Activated naive CD4-positive, alpha-beta T cell treated with anti-CD3 and anti-CD28 coated beads, Interleukin-2, amount 10 ng/mL, durations not matched to agents 7 days and 5 days (primary cell): ENCODE data around the gene MGME1.
"Not testable (repeated sequence)": the region's sequence is repeated elsewhere in the genome, so short reads cannot be mapped to it uniquely, and the experiment has no call there.

Experiments used
- CTCF ChIA-PET: fragments of 350-600 bp; sonication (Branson Sonifier 250); formaldehyde crosslinking; loops from one replicate; lab custom pipeline; 2021; ENCODE audit warnings: antibody characterized with exemption; lab: Charles Lee
- DNase-seq: peaks from one replicate; pipeline ENCODE4 v3.0.0-alpha.2; 2020
- H3K27ac Mint-ChIP-seq: one replicate; pipeline ENCODE4 v1.8.0; 2021; ENCODE audit warnings: mild to moderate bottlenecking, moderate library complexity, mixed read lengths
- H3K27me3 Mint-ChIP-seq: one replicate; pipeline ENCODE4 v1.8.0; 2021; ENCODE audit warnings: mild to moderate bottlenecking, mixed read lengths
- H3K36me3 Mint-ChIP-seq: one replicate; pipeline ENCODE4 v1.8.0; 2021; ENCODE audit warnings: mixed read lengths
- H3K4me1 Mint-ChIP-seq: one replicate; pipeline ENCODE4 v1.8.0; 2021; ENCODE audit warnings: mixed read lengths
- H3K4me3 Mint-ChIP-seq: one replicate; pipeline ENCODE4 v1.8.0; 2021; ENCODE audit warnings: mild to moderate bottlenecking, moderate library complexity, mixed read lengths
- H3K9me3 Mint-ChIP-seq: one replicate; pipeline ENCODE4 v1.8.0; 2021; ENCODE audit warnings: mixed read lengths

MGME1 gene

DNA sequence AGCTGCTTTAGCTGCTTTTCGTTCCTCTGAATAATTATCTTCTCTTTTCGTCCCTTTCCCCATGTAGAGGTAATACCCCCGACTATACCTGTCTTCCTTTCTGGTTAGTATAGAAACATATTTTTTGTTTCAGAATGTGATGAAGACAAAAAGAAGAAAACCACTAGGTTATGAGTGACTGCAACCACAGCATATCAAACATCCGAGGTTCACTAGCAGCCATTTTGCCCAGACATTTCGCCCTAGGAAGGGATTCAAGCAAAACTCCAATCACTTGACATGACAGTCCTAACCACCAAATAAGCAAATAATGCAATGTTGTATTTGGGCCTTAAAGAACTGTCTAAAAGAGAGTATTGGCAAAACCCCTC lies 9.6 kb upstream of the MGME1 start:
- H3K36me3 Mint-ChIP-seq = peaks cover 63% of the 10 kb centered on the region
- H3K9me3 Mint-ChIP-seq = no peaks in the 10 kb centered on the region
- H3K27ac Mint-ChIP-seq = peak overlapping the region; percentile 82
- no peaks in the 10 kb centered on the region for H3K27me3 Mint-ChIP-seq
- CTCF ChIA-PET = interaction anchor here (1.5 to 3.0 kb wide), 4 partner anchors 8 to 277 kb away, joined by 3 to 16 read pairs (median 6); partner anchors contain the start of gene RRBP1
- H3K4me1 Mint-ChIP-seq = peaks cover 92% of the 10 kb centered on the region
- DNase-seq = no peak
- H3K4me3 Mint-ChIP-seq = no peak overlapping the region

DNA sequence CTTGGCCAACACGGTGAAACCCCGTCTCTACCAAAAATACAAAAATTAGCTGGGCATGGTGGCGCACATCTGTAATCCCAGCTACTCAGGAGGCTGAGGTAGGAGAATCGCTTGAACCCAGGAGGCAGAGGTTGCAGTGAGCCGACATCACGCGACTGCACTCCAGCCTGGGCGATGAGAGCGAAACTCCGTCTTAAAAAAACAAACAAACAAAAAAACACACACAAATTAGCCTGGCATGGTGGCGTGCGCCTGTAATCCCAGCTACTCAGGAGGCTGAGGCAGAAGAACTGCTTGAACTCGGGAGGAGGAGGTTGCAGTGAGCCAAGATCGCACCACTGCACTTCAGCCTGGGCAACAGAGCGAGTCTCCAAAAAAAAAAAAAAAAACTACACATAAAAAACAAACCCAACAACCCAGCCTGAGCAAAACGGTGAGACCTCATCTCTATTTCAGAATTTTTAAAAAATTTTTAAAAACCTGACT lies 8.4 kb upstream of the MGME1 start:
- CTCF ChIA-PET = interaction anchor here (2.1 to 2.3 kb wide), 2 partner anchors 10 to 22 kb away, joined by 5 to 8 read pairs; no protein-coding TSS in a partner anchor
- H3K4me3 Mint-ChIP-seq, H3K27me3 Mint-ChIP-seq, DNase-seq, H3K9me3 Mint-ChIP-seq: not testable (repeated sequence)
- Mint-ChIP-seq H3K4me1 (peaks cover 93% of the 10 kb centered on the region), H3K36me3 (peaks cover 58% of the 10 kb centered on the region), H3K27ac (peak overlapping the region; percentile 69)

DNA sequence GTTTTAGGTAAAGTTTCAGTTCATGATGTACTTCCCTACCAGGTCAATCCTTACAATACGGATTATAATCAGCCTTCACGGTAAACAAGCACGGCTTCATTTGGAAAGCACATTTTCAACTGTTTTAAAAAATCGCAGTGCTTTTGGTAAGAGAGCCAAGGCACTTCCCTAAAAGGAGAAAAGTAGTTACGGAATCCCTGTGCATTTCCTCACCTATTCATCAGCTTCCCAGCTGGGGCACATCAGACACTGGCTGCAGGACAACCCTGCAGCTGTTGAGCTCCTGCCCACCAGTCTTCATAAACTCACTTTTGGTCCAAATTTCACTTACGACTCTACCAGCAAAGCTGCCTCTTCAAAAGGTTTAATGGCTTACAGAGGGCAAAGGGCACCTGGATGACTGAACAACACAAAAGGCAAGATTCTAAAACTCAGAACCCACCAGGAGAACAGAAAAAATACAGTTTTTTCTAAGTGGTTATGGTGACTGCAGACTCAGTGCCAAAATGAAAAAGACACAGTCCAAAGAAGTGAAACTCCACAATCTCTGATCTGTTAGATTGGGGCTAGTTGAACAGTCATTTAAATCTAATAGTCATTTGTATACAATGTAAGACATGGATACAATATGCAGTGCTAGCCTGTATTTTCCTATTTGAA lies 7.8 kb upstream of the MGME1 start:
- Mint-ChIP-seq H3K4me3 (no peak overlapping the region), H3K4me1 (peaks cover 93% of the 10 kb centered on the region), H3K36me3 (peaks cover 59% of the 10 kb centered on the region), H3K27me3 (no peaks in the 10 kb centered on the region), H3K27ac (peak overlapping the region; percentile 75), H3K9me3 (no peaks in the 10 kb centered on the region)
- CTCF ChIA-PET = interaction anchor here (2.3 kb wide), 1 partner anchor 22 kb away, joined by 5 read pairs; no protein-coding TSS in a partner anchor
- no peak for DNase-seq

DNA sequence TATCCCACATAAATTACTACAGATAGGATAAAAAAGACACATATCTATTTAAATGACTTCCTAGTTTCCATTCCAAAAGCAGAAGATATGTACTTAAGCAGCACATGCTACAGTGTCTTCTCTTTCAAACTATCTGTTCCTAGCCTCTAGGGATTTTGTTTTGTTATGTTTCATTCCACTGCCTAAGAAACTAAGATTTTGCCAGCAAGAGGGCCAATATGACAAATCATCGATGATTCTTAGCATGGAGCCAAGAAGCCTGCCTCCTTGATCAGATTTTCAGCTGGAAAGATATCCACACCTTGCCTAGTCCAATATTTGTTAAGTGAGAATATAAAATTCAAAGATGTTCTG lies 7.3 kb upstream of the MGME1 start:
- Mint-ChIP-seq H3K27ac (peak overlapping the region; percentile 75), H3K27me3 (no peaks in the 10 kb centered on the region), H3K4me3 (no peak overlapping the region), H3K9me3 (no peaks in the 10 kb centered on the region), H3K4me1 (peaks cover 89% of the 10 kb centered on the region), H3K36me3 (peaks cover 62% of the 10 kb centered on the region)
- no peak for DNase-seq
- CTCF ChIA-PET = interaction anchor here (2.3 kb wide), 1 partner anchor 23 kb away, joined by 5 read pairs; no protein-coding TSS in a partner anchor

DNA sequence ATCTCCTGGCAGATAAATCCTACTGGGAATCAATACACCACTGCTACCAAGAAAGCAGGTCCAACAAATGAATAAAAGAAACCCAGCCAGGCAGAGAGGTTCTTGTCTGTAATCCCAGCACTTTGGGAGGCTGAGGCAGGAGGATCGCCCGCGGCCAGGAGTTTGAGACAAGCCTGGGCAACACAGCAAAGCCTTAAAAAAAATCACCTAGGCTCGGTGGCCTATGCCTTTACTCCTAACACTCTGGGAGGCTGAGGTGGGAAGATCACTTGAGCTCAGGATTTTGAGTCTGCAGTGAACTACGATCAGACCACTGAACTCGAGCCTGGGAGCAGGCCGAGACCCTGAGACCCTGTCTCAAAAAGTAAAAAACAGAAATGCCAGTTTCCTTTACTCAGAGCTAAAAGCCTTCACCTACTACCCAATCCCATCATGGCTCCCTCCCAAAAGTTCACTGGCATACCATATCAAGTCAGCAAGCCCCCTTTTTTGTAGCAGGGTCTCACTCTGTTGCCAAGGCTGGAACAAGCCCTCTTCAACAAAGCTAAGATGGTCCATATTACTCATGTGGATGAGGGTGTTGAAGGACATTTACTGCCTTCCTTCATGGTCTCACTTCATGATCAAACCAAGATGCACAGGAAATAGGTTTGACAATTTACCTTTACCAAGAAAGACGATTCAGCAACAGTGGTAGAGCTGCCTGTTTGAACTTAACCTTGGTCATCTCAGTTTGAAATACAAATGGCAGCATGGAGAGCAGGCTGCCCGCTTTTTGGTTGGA lies 5.5 kb upstream of the MGME1 start:
- H3K36me3 Mint-ChIP-seq = peaks cover 66% of the 10 kb centered on the region
- peak overlapping the region; percentile 95 for H3K27ac Mint-ChIP-seq
- H3K4me1 Mint-ChIP-seq = peaks cover 76% of the 10 kb centered on the region
- no peaks in the 10 kb centered on the region for H3K27me3 Mint-ChIP-seq
- peak overlapping the region; percentile 56 for H3K4me3 Mint-ChIP-seq
- CTCF ChIA-PET = interaction anchor here (0.6 to 2.3 kb wide), 4 partner anchors 24 to 432 kb away, joined by 3 to 5 read pairs (median 4); partner anchors contain the start of gene BFSP1
- H3K9me3 Mint-ChIP-seq = no peaks in the 10 kb centered on the region
- no peak for DNase-seq

DNA sequence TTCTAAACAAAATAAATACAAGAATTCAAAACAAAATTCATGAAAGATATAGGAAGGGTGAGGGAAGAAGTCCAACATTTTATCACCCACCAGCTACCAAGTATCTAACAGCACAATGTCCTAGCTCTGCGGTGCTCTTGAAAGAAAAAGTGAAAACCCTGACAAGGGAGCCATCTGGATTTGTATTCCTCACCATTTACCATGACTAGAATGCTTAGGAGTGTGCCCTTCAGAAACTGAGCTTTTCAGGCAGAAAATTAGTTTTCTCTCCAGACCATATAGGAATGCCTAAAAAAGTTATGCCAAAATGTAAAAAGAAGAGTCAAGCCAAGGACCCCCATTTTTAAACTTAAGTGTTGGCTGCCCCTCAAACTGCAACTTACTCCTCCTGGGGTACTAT lies 4.7 kb upstream of the MGME1 start:
- Mint-ChIP-seq H3K27ac (peak overlapping the region; percentile 95), H3K9me3 (no peaks in the 10 kb centered on the region), H3K27me3 (peaks cover 5% of the 10 kb centered on the region), H3K4me1 (peaks cover 68% of the 10 kb centered on the region), H3K4me3 (peak overlapping the region; percentile 100), H3K36me3 (peaks cover 67% of the 10 kb centered on the region)
- CTCF ChIA-PET = interaction anchor here (1.3 to 1.7 kb wide), 2 partner anchors 32 to 427 kb away, joined by 3 to 5 read pairs; no protein-coding TSS in a partner anchor
- DNase-seq = no peak

- Mint-ChIP-seq H3K27me3 (peaks cover 5% of the 10 kb centered on the region), H3K36me3 (peaks cover 63% of the 10 kb centered on the region)
Measured at GRCh38 chr20:17964632-17965031, 4.2 kb upstream of the MGME1 start.

DNA sequence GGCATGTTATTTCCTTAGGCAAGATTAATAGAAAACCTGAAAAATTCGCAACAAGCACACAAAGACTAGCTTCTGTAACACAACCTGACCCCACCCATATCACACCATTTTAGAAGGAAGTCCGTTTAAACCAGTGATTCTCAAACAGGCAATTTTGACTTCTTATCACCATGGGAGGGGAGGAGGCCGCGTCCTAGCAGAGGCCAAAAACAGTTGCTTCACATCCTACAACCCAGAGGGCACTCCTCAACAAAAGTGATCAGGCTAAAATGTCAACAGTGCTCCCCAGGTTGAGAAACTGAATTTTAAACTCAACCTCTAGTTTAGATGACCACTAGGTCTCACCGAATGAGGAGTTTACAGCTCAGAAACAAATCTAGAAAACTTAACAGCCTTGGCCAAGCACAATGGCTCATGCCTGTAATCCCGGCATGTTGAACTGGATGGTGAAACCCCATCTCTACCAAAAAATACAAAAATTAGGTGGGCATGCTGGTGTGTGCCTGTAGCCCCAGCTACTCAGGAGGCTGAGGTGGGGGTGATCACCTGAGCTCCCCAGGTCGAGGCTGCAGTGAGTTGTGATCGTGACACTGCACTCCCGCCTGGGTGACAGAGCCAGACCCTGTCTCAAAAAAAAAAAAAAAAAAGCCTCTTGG lies 3.6 kb upstream of the MGME1 start:
- peak overlapping the region; percentile 95 for H3K27ac Mint-ChIP-seq
- peaks cover 63% of the 10 kb centered on the region for H3K4me1 Mint-ChIP-seq
- H3K27me3 Mint-ChIP-seq = peaks cover 5% of the 10 kb centered on the region
- peaks cover 67% of the 10 kb centered on the region for H3K36me3 Mint-ChIP-seq
- peak overlapping the region; percentile 100 for H3K4me3 Mint-ChIP-seq
- H3K9me3 Mint-ChIP-seq = no peaks in the 10 kb centered on the region
- no peak for DNase-seq
- CTCF ChIA-PET = interaction anchor here (1.6 to 1.7 kb wide), 3 partner anchors 9 to 31 kb away, joined by 5 to 7 read pairs (median 6); no protein-coding TSS in a partner anchor

More at GRCh38 chr20:17964632-17965031, 4.2 kb upstream of the MGME1 start:
- Mint-ChIP-seq H3K4me3 (peak overlapping the region; percentile 100), H3K27ac (peak overlapping the region; percentile 95), H3K9me3 (no peaks in the 10 kb centered on the region), H3K4me1 (peaks cover 63% of the 10 kb centered on the region)
- CTCF ChIA-PET = interaction anchor here (1.3 to 1.7 kb wide), 5 partner anchors 8 to 428 kb away, joined by 3 to 7 read pairs (median 5); no protein-coding TSS in a partner anchor
- no peak for DNase-seq

DNA sequence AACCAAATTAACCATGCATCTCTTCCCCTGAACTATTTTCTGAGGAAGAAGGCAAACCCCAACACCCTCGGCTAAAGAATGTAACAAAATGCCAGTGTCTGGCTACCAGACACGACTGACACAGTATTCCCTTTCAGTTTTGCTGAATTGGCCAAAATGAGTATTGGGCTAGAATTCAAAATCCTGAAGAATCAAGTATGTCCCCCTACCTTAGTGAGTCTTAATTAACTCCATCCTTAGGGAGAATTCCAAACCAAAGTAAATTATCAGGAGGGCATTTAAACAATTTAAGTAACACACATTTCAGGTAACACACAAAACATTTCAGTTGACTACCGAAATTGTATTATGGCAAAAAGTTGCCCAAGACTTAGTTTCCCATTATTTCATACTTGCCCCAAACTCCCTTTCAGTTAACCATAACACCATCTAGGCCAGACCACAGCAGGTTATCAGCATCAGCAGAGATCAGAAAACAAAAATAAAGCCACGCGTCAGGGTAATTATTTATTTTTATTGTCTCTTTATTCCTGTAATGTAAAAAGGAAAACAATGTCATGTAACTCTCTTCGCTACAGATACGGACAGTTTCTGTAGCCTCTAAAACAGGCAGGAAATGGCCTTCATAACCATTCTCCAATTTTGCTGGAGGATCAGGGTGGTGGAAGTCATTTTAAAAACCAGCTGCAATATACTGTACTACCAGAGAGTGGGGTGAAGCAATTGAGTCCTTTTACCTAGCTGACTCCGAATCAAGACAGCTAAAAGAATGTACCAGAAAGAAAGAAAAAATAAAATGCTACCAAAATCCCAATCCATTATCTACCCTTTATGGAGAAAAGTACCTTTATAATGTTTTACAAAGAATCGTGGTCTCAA lies 2.1 kb upstream of the MGME1 start:
- CTCF ChIA-PET = interaction anchor here (1.0 to 1.9 kb wide), 7 partner anchors 8 to 30 kb away, joined by 3 to 11 read pairs (median 6); no protein-coding TSS in a partner anchor
- peak; percentile 30 for DNase-seq
- H3K36me3 Mint-ChIP-seq = peaks cover 70% of the 10 kb centered on the region
- H3K27ac Mint-ChIP-seq = peak overlapping the region; percentile 95
- H3K4me3 Mint-ChIP-seq = peak overlapping the region; percentile 100
- no peaks in the 10 kb centered on the region for H3K9me3 Mint-ChIP-seq
- peaks cover 5% of the 10 kb centered on the region for H3K27me3 Mint-ChIP-seq
- H3K4me1 Mint-ChIP-seq = peaks cover 56% of the 10 kb centered on the region

DNA sequence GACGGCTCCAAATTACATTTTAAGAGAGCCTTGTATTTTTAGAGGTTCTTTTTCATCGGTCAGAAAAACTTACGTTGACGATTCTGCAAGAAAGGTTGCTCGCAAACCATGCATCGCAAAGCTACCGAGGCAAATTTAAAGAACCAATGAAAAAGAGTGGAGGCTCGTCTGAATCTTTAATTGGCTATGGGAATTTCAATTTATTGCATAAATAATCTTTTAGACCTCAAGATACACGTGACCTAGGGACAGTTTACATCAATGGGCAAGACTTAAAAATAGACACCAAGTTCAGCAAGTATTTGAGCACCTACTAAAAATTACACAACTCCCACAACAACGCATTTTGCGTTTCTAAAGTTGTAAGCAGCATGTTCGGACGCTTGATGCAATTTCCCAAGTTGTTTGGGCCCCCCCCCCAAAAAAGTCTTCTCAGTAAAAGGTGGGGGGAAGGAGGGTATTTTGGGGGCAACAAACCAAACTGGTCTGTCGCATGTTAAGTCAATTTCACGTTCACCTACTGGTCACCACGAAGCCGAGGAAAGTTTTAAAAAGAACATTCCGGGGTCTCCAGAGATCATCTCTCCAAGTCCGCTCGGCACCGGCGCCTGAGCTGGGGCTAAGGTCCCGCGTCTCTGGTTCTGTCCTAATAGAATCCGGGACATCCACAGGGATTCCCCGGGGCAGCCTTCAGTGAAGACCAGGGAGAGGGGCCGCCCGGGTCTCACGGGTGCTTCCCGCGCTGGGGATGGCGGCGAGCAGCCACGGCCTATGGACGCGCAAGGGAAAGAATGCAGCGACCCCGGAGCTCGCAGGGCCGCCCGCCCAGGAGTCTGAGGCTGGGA lies 1.1 kb upstream of the MGME1 start:
- Mint-ChIP-seq H3K36me3 (peaks cover 71% of the 10 kb centered on the region), H3K27me3 (peaks cover 5% of the 10 kb centered on the region), H3K4me1 (peaks cover 56% of the 10 kb centered on the region), H3K4me3 (peak overlapping the region; percentile 100), H3K27ac (peak overlapping the region; percentile 95), H3K9me3 (no peaks in the 10 kb centered on the region)
- CTCF ChIA-PET = interaction anchor here (1.0 to 1.9 kb wide), 6 partner anchors 9 to 29 kb away, joined by 3 to 11 read pairs (median 5); no protein-coding TSS in a partner anchor
- DNase-seq = no peak

GRCh38 chr20:17969278-17969883 lies 563 bp downstream of the MGME1 start:
- CTCF ChIA-PET = interaction anchor here (0.7 to 2.9 kb wide), 2 partner anchors 10 to 26 kb away, joined by 5 to 8 read pairs; no protein-coding TSS in a partner anchor
- Mint-ChIP-seq H3K4me1 (peaks cover 55% of the 10 kb centered on the region), H3K36me3 (peaks cover 65% of the 10 kb centered on the region), H3K4me3 (peak overlapping the region; percentile 100), H3K9me3 (no peaks in the 10 kb centered on the region), H3K27ac (peak overlapping the region; percentile 100), H3K27me3 (peaks cover 5% of the 10 kb centered on the region)
- peak; percentile 59 for DNase-seq
